GM19193 (cell line): ENCODE data around the gene TRIM14.
A peak's percentile ranks its signal among the peaks of the same experiment; 100 is the strongest.

Source experiments
- POLR2A ChIP-seq: IDR thresholded peaks from 4 replicates; pipeline ENCODE4 v1.6.1; 2011; ENCODE audit not compliant: insufficient read depth, insufficient read length; ENCODE audit errors: extremely low read depth

TRIM14 gene

DNA sequence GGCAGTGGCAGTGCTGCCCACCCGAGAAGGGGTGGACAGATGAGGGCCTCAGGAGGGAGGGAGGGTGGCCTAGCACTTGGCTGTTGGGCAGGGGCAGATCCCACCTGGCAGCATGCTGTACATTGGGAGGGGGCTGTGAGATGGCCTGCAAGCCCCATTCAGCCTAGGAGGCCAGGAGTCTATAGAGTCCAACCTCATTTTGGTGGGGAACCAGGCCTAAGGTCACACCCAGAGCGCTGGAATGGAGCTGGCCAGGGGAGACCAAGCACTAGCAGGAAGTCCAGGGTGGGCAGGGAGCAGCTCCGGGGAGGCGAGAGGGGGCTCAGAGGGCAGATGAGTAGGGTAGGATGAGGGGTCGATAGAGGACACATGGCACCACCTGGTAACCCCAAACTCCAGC lies 22.9 kb downstream of the TRIM14 start:
- no peak for TF ChIP-seq POLR2A

- no peak for TF ChIP-seq POLR2A
Measured at GRCh38 chr9:98095401-98095800, 23.6 kb downstream of the TRIM14 start.

GRCh38 chr9:98094851-98095250 lies 24.2 kb downstream of the TRIM14 start:
- TF ChIP-seq POLR2A = no peak

DNA sequence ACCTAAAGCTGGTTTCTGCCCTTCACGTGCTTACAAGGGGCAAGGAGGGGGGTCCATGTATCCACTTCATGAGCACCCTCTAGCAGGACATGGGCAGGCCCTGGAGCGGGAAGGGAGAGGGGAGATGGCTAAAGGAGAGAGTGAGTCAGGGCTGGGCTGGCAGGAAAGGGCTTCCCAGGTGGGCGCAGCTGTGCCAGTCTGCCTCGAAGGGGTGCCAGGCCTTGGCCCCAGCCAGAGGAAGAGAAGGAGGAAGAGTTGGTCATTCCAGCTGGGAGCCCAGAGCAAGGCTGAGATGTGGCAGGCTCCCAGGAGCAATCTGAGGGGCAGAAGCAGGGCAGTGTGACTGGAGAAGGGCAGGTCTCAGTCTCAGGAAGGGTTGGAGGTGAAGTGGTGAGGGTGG lies 24.7 kb downstream of the TRIM14 start:
- TF ChIP-seq POLR2A = no peak

GRCh38 chr9:98092613-98092931 lies 26.4 kb downstream of the TRIM14 start:
- TF ChIP-seq POLR2A = no peak

DNA sequence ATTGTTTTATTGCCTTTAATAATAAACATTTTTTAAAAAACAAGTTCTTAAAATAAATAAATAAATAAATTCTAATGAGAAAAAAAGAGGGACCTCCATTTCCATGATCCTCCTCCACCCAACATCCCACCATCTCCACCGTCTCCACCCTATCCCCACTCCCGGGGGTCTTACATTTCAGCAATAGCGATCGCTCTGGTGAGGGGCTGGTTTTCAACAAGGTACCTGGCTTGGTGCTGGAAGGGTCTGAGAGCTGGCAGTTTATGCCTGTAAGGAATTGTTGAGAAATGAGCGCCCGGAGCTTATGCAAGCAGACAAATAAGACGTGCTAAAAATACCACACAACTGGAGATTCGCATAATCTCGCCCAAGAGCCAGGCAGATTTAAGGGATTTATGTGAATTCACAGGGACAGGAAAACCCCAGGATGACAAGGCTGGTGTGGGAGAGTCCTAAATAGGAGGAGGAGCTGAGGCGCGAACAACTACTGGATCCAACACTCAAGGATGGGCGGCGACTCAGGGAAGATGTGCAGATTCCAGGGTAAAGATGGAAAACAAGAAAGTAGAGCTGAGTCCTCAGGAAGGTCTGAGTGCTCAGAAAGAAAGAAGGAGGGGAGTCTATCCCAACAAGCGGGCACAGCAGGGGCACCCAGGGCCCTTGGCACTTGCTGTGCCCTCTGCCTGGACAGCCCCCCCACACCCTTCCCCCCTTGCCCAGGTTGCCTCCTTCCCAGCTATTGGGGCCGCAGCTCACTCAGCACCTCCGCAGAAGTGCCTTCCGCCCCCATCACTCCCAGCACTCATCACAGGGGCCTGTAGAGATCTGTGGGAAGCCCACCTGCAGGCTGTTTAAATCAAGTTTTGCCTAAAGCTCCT lies 27.0 kb downstream of the TRIM14 start:
- TF ChIP-seq POLR2A = no peak

GRCh38 chr9:98087420-98088354 lies 31.3 kb downstream of the TRIM14 start:
- peak; percentile 36 for TF ChIP-seq POLR2A

GRCh38 chr9:98086461-98086860 lies 32.6 kb downstream of the TRIM14 start:
- no peak for TF ChIP-seq POLR2A

DNA sequence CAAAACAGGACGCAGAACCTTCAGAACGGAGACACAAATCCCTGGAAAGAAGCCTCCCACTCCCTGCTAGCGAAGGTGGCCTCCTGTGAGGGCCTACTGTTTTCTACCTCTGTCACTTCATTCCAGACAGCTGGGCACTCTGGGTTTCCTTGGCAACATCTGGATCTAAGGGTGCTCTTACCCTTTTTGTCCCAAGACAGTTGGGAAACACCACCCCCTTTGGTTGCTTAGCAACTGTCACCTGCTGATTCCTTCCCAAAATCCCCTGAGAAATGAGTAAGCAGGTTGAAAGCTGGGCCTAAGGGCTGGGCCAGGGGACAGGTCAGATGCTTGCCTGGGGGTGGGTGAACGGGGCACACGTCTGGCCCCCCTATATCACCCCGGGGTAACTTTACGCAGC lies 33.1 kb downstream of the TRIM14 start:
- no peak for TF ChIP-seq POLR2A

DNA sequence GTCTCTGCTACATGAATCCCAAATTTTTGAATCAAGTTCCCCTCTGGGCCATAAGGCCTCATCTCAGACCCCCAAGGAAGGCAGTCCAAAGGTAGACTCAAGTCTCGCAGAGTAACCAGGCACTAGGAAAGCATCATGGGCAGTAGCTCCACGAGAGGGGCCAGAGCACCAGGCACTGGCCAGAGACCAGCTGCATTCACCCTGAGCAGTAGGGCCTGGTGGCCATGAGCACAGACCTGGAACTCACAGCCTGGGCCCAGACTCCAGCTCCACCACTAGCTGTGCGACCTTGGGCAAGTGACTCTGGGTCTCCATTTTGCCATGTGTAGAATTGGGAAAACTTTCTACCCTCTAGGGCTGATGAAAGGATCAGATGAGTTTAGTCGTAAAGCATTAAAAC lies 34.0 kb downstream of the TRIM14 start:
- TF ChIP-seq POLR2A = no peak

DNA sequence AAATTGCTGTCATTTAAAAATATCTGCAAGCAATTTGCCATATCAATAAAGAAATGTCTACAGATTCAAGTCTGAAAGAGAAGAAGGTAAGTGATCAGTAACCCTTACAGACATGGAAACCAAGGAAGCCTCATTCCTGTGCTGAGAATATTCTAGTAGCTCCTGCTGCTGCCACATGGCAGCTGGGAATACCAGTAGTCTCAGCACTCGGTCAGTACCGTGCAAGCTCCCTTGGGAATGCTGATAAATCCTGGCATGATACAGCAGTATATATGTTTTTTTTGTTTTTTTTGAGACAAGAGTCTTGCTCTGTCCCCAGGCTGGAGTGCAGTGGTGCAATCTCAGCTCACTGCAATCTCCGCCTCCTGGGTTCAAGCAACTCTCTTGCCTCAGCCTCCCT lies 34.6 kb downstream of the TRIM14 start:
- TF ChIP-seq POLR2A = no peak

- no peak for TF ChIP-seq POLR2A
Measured at GRCh38 chr9:98083566-98084183, 35.3 kb downstream of the TRIM14 start.

DNA sequence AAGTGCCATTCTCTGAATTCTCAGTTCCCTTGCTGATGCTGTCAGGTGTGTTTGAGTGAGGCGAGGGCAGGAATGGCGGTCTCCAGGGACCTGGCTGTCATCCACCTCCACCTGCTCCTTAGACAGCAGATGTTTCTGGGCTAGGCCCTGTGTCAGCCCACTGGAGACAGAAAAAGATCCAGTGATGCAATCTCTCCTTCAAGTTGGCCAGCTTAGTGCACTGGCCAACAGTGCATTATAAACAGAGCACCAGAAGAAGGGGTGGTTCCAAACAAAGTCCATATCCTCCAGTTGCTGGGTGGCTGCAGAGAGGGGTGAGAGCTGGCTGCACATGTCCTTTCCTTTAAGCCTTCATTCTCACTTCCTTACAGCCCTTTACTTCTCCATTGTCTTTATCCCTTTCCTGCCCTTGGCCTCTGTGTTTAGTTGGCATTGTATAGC lies 35.9 kb downstream of the TRIM14 start:
- no peak for TF ChIP-seq POLR2A

- no peak for TF ChIP-seq POLR2A
Measured at GRCh38 chr9:98081477-98082219, 37.4 kb downstream of the TRIM14 start.

DNA sequence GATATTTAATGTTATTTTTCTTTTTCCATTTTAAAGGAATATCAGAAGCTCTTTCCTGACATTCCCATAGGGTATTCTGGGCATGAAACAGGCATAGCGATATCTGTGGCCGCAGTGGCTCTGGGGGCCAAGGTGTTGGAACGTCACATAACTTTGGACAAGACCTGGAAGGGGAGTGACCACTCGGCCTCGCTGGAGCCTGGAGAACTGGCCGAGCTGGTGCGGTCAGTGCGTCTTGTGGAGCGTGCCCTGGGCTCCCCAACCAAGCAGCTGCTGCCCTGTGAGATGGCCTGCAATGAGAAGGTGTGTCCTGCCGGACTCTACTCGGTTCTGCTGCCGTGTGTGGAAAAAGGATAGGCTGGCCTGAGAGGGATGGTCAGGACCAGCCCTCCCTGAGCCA lies 38.2 kb downstream of the TRIM14 start:
- TF ChIP-seq POLR2A = no peak
